Activated CD8-positive, alpha-beta memory T cell treated with anti-CD3 and anti-CD28 coated beads, Interleukin-2, amount 50 U/mL, for 1 hour (primary cell): ENCODE results near the gene ZNF660.
"Not testable (repeated sequence)": the region's sequence is repeated elsewhere in the genome, so short reads cannot be mapped to it uniquely, and the experiment has no call there.

ENCODE experiments used
- DNase-seq: peaks from one replicate; pipeline ENCODE4 v3.0.0-alpha.2; 2020; ENCODE audit errors: extremely low read depth

ZNF660 gene

DNA sequence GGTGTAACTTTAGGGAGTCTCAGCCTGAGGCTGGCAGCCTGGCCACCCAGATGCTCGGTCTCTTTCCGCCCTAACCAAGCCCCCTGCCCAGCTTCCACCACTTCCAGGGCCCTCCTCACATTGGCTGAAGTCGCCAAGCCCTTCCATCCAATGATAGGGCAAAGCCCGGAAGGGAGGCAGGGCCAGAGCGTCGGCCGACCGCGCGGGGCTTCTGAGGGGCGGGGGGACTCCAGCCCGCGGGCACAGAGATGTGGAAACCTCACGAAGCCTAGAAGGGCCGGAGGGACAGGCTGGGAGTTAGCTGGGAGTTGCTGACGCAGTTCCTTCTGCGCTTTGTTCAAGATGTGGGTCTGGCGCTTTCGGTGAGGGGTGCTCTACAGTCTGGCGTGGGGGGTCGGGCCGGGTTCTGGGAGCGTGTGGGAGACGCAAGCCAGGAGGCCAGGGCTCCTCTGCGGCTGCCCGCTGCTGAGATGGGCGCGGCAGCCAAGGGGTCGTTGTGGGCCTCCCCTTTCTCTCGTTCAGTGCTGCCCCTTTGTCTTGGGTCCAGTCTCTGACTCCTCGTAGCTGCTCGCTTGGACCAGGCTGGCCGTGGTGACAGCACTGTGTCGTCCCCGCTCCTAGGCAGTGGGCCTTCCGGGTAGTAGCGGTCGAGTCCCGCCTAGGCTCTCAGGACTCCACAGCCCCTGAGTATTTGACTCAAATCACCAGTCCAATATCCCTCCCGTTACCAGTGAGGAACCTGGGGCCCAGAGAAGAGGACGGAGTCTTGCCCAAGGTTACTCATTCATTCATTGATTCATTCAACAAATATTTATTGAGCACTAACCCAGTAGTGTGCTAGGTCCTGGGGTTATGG, at the start of gene ZNF660:
Gene ZNF660 (plus strand): TSS at position 319 of the 856 bp plus-strand sequence. CDS start 9,230 bp downstream, outside the sequence.
- DNase-seq: no peak

GRCh38 chr3:44535364-44535763, 49.4 kb upstream of the ZNF660 start:
- DNase-seq: no peak

DNA sequence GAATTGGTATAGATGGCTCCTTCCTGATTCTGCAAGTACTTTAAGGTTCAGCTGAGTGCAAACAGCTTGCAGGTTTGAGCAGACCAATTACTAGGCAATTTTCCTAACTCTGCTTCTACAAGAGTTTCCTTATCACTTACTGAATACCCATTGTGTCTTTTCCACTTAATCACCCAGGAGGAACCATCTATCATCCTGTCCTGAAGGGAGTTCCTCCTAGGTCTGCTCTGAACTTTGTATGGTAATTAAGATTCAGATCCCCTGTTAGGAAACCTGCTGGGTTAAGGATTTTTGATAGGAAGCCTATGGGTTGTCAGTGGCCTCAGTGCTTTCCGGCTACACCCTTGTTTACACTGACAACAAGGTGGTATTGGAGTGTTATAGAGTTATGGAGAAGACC, 40.0 kb upstream of the ZNF660 start:
- DNase-seq: not testable (repeated sequence)

DNA sequence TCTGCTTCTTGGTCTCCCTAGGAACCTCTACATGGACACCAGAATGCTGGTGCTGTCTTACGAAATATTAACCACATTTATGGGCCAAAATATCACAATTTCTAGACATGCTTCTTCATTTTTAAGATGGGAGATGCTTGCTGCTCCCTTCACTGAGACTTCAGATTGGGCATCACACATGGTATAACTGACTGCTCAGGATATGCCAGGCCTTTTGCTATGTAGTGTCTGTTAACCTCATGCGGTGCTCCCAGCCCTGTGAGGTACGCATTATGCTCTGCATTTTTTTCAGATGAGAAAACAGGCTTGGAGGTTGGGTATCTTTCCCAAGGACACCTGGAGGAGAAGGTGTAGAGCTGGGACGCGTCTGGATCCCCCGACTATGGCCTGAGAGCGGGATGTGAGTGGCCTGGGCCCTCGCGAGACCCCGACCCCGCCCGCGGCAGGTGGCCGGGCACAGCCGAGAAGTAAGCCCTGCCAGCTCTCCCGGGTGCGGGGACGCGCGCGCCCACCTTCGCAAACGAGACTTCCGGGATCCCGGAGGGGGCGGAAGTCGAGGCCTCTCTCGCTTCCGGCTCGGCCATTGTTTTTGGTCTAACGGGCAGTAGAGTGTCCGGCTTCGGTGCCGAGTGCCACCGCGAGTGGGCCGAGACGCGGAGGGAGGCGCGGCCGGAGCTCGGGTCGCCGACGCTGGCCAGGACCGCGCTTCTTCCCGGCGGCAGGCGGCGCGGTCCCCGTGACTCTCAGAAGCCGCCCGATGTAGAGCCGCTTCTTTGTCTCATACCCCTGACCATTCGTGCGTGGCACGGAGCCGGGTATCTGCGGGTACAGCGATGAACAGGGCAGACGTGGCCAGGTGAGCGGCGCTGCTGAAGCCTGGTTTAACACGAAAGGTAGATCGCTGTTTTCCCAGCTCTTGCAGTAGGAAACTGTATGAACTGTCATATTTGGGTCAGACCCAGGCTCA, 29.9 kb upstream of the ZNF660 start, which contains the start of gene ZKSCAN7:
Gene ZKSCAN7 (plus strand): TSS at position 568 of the 967 bp plus-strand sequence. CDS start 1,855 bp downstream, outside the sequence.
- peak; percentile 3 for DNase-seq

DNA sequence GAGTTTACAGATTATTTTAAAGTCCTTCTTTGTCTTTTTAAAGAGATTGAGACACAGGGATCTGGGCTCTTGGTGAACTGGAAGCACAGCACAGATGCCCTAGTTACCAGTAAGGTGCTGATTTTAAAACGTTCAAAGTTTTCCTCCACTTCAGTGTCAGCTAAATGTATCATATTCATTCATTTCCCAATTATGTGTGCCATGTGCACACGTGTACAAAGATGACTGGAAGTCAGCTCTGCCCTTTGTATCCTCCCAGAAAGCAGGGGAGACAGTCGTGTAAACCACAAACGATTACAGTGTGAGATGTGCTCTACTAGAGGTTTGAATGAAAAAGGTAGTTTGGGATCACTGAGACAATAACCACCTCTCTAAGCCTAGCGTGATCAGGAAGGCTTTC, 29.0 kb upstream of the ZNF660 start:
- no peak for DNase-seq

DNA sequence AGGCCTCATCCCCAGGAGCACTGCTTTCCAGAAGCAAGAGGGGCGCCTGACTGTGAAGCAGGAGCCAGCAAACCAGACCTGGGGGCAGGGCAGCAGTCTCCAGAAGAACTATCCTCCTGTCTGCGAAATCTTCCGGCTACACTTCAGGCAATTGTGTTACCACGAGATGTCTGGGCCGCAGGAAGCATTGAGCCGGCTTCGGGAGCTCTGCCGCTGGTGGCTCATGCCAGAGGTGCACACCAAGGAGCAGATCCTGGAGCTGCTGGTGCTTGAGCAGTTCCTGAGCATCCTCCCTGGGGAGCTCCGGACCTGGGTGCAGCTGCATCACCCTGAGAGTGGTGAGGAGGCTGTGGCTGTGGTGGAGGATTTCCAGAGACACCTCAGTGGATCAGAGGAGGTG, 27.7 kb upstream of the ZNF660 start:
- DNase-seq: no peak

- DNase-seq: no peak
Observed at GRCh38 chr3:44561076-44561475, 23.7 kb upstream of the ZNF660 start.

DNA sequence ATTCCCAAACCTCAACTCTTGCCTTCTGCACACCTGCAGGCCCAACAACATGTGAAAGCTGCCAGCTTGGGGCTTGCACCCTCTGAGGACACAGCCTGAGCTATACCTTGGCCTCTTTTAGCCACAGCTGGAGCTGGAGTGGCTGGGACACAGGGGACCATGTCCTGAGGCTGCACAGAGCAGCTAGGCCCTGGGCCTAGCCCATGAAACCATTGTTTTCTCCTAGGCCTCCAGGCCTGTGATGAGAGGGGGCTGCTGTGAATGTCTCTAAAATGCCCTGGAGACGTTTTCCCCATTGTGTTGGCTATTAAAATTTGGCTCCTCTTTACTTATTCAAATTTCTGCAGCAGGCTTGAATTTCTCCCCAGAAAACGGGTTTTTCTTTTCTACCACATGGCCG, 22.6 kb upstream of the ZNF660 start:
- no peak for DNase-seq

- DNase-seq: no peak
Observed at GRCh38 chr3:44568561-44568960, 16.2 kb upstream of the ZNF660 start.

DNA sequence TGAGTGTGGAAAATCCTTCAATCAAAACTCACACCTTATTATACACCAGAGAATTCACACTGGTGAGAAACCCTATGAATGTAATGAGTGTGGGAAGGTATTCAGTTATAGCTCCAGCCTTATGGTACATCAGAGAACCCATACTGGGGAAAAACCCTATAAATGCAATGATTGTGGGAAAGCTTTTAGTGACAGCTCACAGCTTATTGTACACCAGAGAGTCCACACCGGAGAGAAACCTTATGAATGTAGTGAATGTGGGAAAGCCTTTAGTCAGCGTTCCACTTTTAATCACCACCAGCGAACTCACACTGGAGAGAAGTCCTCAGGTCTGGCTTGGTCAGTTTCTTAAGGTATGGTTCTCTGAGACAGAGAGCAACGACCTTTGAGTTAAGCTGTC, 13.7 kb upstream of the ZNF660 start:
- DNase-seq: no peak

DNA sequence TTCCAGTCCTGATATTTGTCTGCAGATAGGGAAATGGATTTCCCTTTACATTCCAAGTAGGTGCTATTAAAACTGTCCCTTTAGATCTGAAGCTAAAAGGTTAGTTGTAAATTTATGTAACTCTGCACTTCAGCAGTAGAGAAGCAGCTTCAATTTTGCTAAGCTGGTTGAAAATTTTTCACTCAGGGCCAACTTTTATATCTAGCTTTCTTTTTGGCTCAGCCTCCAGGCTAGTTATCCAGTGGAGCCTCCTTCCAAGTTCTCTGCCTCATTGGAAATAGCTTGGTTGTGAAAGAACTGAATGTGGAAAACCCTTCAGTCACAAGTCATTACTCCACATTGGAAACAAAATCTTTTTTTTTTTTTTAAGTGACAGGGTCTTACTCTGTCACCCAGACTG, 8.2 kb upstream of the ZNF660 start:
- no peak for DNase-seq

DNA sequence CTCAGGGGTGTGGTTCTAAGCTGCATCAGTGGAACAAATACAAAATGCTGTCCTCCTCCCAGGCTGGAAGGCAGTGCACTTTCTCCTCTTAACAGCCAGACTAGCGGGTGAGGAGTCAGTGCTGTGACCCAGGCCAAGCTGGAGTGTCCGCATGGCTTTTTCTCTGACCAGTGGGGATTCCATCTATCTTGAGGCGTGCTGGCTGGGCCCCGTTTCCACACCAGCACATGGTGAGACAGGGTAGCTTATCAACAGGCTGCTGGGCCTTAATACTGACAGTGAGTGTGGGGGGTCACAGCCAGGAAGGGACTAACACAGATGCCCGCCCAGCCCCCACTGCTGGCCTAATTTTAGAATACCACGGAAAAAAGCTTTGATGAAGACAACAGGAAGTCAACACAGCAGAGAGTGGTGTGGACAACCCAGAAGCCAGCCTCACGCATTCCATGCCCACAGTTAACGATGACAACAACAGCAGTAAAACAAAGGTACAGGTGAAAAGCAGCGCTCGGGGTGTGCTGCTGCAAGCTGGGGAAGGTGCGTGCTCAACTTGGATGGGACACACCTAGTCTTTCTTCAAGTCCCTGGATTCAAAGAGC, 7.3 kb upstream of the ZNF660 start:
- DNase-seq: not testable (repeated sequence)

DNA sequence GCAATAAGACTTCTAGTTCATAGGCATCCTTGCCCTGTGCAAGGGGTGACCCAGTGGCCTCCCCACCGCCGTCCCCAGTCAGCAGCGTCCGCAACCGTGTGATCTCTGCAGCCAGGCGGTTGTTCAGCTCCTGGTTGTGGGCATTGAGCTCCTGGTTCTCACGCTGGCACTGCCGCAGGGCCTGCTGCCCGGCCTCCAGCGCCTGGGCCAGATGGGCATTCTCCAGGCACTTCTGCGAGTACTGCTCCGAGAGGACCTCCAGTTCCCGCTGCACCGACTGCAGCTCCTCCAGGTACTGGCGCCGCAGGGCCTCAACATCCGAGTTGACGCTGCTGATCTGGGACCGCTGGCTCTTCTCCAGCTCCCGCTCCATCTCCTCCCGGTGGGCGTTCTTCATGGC, 6.4 kb upstream of the ZNF660 start:
- not testable (repeated sequence) for DNase-seq

- DNase-seq: not testable (repeated sequence)
Observed at GRCh38 chr3:44578924-44579515, 5.7 kb upstream of the ZNF660 start.

- not testable (repeated sequence) for DNase-seq
Observed at GRCh38 chr3:44579749-44580148, 5.0 kb upstream of the ZNF660 start.

DNA sequence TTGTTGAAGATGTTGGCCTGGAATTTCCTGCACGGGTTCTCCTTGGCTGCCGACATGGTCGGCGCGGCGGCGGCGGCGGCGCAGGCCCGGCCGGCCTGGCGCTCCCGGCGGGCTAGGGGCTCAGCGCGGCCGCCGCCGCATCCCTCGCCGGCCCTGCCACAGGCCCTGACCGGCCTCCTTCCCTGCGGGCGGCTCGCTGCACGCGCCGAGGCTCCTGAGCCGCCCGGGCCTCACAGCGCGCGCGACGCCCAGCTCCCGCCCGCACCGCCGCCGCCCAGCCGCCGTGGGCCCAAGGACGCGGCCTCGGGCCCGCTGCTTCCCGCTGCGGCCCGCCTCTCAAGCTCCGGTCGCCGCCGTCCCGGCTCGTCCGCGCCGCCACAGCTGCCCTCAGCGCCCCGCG, 3.8 kb upstream of the ZNF660 start:
- not testable (repeated sequence) for DNase-seq

- DNase-seq: no peak
Observed at GRCh38 chr3:44596621-44597020, 11.9 kb downstream of the ZNF660 start.

GRCh38 chr3:44601749-44602148, 17.0 kb downstream of the ZNF660 start:
- DNase-seq: no peak

DNA sequence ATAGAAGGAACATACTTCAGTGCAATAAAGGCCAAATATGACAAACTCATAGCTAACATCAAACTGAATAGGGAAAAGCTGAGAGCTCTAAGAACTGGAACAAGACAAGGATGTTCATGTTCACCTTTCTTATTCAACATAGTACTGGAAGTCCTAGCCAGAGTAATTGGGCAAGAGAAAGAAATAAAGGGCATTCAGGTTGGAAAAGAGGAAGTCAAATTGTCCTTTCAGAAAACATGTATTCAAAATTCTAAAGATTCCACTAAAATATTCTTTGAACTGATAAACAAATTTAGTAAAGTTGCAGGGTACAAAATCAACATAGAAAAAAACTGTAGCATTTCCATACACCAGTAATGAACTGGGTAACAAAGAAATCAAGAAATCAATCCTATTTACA, 27.9 kb downstream of the ZNF660 start:
- DNase-seq: no peak

GRCh38 chr3:44624749-44625480, 40.2 kb downstream of the ZNF660 start, which contains the start of gene ZNF197:
ZNF197 (plus strand) TSS chr3:44625036; CDS start chr3:44629155, 4,119 bp downstream.
- DNase-seq: no peak

- no peak for DNase-seq
Observed at GRCh38 chr3:44628716-44629115, 44.0 kb downstream of the ZNF660 start.
